Activated T-helper 1 cell treated with anti-CD3 and anti-CD28 coated beads, Interleukin-2, amount 50 U/mL, for 16 hours (primary cell): ENCODE measurements around the gene MST1.
"Not testable (repeated sequence)": the region's sequence is repeated elsewhere in the genome, so short reads cannot be mapped to it uniquely, and the experiment has no call there.

Source experiments
- DNase-seq, 2 donors: peaks; one replicate each; pipeline ENCODE4 v3.0.0-alpha.2; 2020; ENCODE audit warnings: low read depth in 1 of 2, low spot score in 1 of 2

The MST1 gene

GRCh38 chr3:49701388-49702077 is 12.3 kb upstream of the MST1 start:
- DNase-seq = no peak

- DNase-seq = no peak
Observed at GRCh38 chr3:49700453-49701128, 11.3 kb upstream of the MST1 start.

GRCh38 chr3:49700014-49700413 is 10.7 kb upstream of the MST1 start:
- DNase-seq = no peak

GRCh38 chr3:49699281-49699979 is 10.2 kb upstream of the MST1 start:
- no peak for DNase-seq

GRCh38 chr3:49695350-49696015 is 6.2 kb upstream of the MST1 start:
- DNase-seq = not testable (repeated sequence)

GRCh38 chr3:49694409-49695070 is 5.3 kb upstream of the MST1 start:
- not testable (repeated sequence) for DNase-seq

GRCh38 chr3:49691481-49691880 is 2.2 kb upstream of the MST1 start:
- DNase-seq = not testable (repeated sequence)

GRCh38 chr3:49690856-49691255 is 1.6 kb upstream of the MST1 start:
- not testable (repeated sequence) for DNase-seq

GRCh38 chr3:49689908-49690624 is 792 bp upstream of the MST1 start:
- not testable (repeated sequence) for DNase-seq

- not testable (repeated sequence) for DNase-seq
Observed at GRCh38 chr3:49688338-49689045, 782 bp downstream of the MST1 start.

- DNase-seq = not testable (repeated sequence)
Observed at GRCh38 chr3:49687424-49687795, 1.9 kb downstream of the MST1 start.

- not testable (repeated sequence) for DNase-seq
Observed at GRCh38 chr3:49686769-49687423, 2.4 kb downstream of the MST1 start.

- not testable (repeated sequence) for DNase-seq
Observed at GRCh38 chr3:49686346-49686745, 2.9 kb downstream of the MST1 start.

- not testable (repeated sequence) for DNase-seq
Observed at GRCh38 chr3:49685846-49686245, 3.4 kb downstream of the MST1 start.

- DNase-seq = not testable (repeated sequence)
Observed at GRCh38 chr3:49685103-49685502, 4.2 kb downstream of the MST1 start.

- DNase-seq = not testable (repeated sequence)
Observed at GRCh38 chr3:49684453-49684852, 4.8 kb downstream of the MST1 start.

- DNase-seq = no peak
Observed at GRCh38 chr3:49683162-49683561, 6.1 kb downstream of the MST1 start.

GRCh38 chr3:49681543-49681942 is 7.7 kb downstream of the MST1 start:
- no peak for DNase-seq

- no peak for DNase-seq
Observed at GRCh38 chr3:49681232-49681522, 8.1 kb downstream of the MST1 start.
